Measurements from ENCODE around the gene QKI. TPM values are rescaled to one million over a fixed set of nuclear protein-coding genes. Genes with fewer than 3 reads are reported as not detected.
"Not testable (repeated sequence)": the region's sequence is repeated elsewhere in the genome, so short reads cannot be mapped to it uniquely, and the experiment has no call there.

The QKI gene
- total and polyA plus RNA-seq, 2 of the 8 experiments (the other 6 are each of a cell fraction or from before 2014, with no cell fraction given), result 181 to 183 TPM

DNA sequence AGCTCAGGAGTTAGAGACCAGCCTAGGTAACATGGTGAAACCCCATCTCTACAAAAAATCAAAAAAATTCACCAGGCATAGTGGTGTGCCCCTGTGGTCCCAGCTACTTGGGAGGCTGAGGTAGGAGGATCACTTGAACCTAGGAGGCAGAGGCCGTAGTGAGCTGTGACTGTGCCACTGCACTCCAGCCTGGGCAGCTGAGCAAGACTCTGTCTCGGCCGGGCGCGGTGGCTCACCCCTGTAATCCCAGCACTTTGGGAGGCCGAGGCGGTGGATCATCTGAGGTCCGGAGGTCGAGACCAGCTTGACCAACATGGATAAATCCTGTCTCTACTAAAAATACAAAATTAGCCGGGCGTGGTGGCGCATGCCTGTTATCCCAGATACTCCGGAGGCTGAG lies 29.0 kb upstream of the QKI start:
- H3K79me2 ChIP-seq (ENCODE audit: control insufficient read depth in 1 of 2, insufficient read depth in 2 of 2, low read length in 2 of 2); H3K23ac ChIP-seq (ENCODE audit: insufficient read length); H3K9me3 ChIP-seq (ENCODE audit: insufficient read depth in 2 of 2, low read depth in 1 of 2, low read length in 1 of 2); H4K91ac ChIP-seq (replicated peaks; ENCODE audit: insufficient read length, low read length); FAIRE-seq; H4K20me1 ChIP-seq (replicated peaks in 1 of 2; ENCODE audit: control insufficient read depth in 1 of 2, insufficient read depth in 2 of 2, low read length in 2 of 2); POLR2A ChIA-PET (ENCODE audit: partially characterized antibody); H3K27me3 ChIP-seq (replicated peaks in 1 of 4; ENCODE audit: control insufficient read depth in 3 of 4, extremely low read depth in 1 of 4, insufficient read depth in 3 of 4, low read length in 3 of 4); H2BK15ac ChIP-seq (ENCODE audit: low read length); H3K9ac ChIP-seq (replicated peaks in 1 of 4; ENCODE audit: extremely low read depth in 1 of 4, low read depth in 3 of 4, low read length in 3 of 4); H4K8ac ChIP-seq (ENCODE audit: extremely low read depth, insufficient read depth, low read length); H2BK120ac ChIP-seq (replicated peaks; ENCODE audit: low read depth, low read length); H4K5ac ChIP-seq (ENCODE audit: insufficient read length, low read depth, low read length); H3K4me1 ChIP-seq (replicated peaks in 1 of 4; ENCODE audit: control insufficient read depth in 3 of 4, insufficient read depth in 4 of 4, low read length in 3 of 4); DNase-seq (ENCODE audit: low read depth in 1 of 2, low spot score in 2 of 2); H3K79me1 ChIP-seq (ENCODE audit: low read depth, low read length); H3K4me2 ChIP-seq (ENCODE audit: insufficient read depth in 1 of 2, low read depth in 2 of 2, low read length in 2 of 2); H3K27ac ChIP-seq (ENCODE audit: low read depth, low read length); H3K4me3 ChIP-seq (ENCODE audit: extremely low read depth in 1 of 4, insufficient read depth in 2 of 4, low read depth in 3 of 4, low read length in 4 of 4); H3K56ac ChIP-seq (replicated peaks; ENCODE audit: insufficient read length, low read depth, low read length); H3K4ac ChIP-seq (replicated peaks; ENCODE audit: insufficient read length, low read depth, low read length); H2AFZ ChIP-seq (ENCODE audit: low read length); H2BK12ac ChIP-seq (ENCODE audit: low read depth, low read length); H3K14ac ChIP-seq (ENCODE audit: insufficient read length); H3K18ac ChIP-seq (ENCODE audit: extremely low read depth, low read length); H2AK5ac ChIP-seq (ENCODE audit: low read depth, low read length); H2BK20ac ChIP-seq (ENCODE audit: low read length); H3K36me3 ChIP-seq (ENCODE audit: control insufficient read depth in 2 of 4, insufficient read depth in 4 of 4, low read length in 3 of 4); H3K23me2 ChIP-seq (ENCODE audit: low read depth, low read length); H2BK5ac ChIP-seq (ENCODE audit: low read depth, low read length): not testable (repeated sequence)
- CTCF ChIA-PET (ENCODE audit: partially characterized antibody), result interaction anchor here (0.6 to 0.9 kb wide), 3 partner anchors 36 to 1492 kb away, joined by 3 to 4 read pairs (median 3); no protein-coding TSS in a partner anchor
- 95% methylated on average over 11 of the region's 13 CpGs; no CpG with 5 or more reads in 1 of the 2 experiments for WGBS, 2 experiments (ENCODE audit: extremely low coverage in 1 of 2, insufficient coverage in 1 of 2, insufficient read length in 1 of 2, insufficient replicate concordance in 2 of 2, low coverage in 1 of 2, low lambda C conversion rate in 2 of 2, missing lambda C conversion rate in 1 of 2)
